ENCODE results near the gene SLC22A23.

Gene SLC22A23

DNA sequence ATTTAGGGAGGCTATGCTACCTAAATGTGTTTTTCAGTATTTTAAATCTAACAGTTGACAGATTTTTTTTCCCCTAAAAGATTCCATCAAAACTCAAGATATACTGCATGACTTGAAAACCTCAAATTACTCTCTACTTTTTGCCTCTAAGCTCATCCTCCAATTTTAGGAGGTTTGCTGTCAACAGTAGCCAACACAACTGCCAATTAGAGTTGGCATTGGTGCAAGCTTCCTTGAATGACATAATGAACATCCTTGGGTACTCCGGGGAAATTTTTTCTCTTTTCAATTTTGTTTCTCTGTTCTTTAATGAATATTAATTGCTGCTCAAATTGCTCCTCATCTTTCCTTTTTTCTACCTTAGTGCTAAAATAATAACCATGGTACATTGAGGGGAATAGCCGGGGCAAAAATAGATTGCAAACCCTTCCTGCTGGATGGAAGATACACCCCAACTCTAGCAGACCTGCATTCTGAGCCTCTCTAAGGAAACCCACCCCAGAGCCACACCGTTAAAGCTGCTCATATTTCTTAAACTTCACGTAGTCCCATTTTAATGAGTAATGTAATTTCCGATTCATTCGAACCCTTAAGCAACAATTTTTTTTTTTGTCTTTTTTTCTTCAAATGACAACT lies 34.3 kb downstream of the SLC22A23 start:
- ChIA-PET CTCF (interaction anchor here (0.7 to 2.6 kb wide), 7 partner anchors 9 to 555 kb away, joined by 3 to 25 read pairs (median 3); no protein-coding TSS in a partner anchor), POLR2A (interaction anchor here (0.8 kb wide), 1 partner anchor 10 kb away, joined by 3 read pairs; no protein-coding TSS in a partner anchor)
- TF ChIP-seq ZNF629 (tag by site-specific recombination; IDR thresholded peaks at IDR 0.05), result peak; percentile 29; the same call in 1 of the 2 replicates
- TF ChIP-seq OSR2 (tag by site-specific recombination; IDR thresholded peaks at IDR 0.05), result peak; percentile 71
- TF ChIP-seq ZFP37 (tag by site-specific recombination; IDR thresholded peaks at IDR 0.05), result no peak
- TF ChIP-seq SP7 (tag by site-specific recombination; IDR thresholded peaks at IDR 0.05), result peak; percentile 90
- 0 out of 2 replicates have a peak, but pooled peaks have one; percentile 14 for TF ChIP-seq ZNF335 (tag by site-specific recombination; conservative IDR thresholded peaks at IDR 0.05)
- Histone ChIP-seq H3K4me1 (ENCODE audit: control insufficient read depth, insufficient read depth, low read length) (peaks cover 33% of the 10 kb centered on the region), H3K27ac (ENCODE audit: extremely low read depth, low read depth, low read length) (no peak overlapping the region), H3K36me3 (ENCODE audit: control insufficient read depth in 2 of 2, insufficient read depth in 1 of 2, low read length in 2 of 2) (no peaks in the 10 kb centered on the region), H3K9me3 (ENCODE audit: control insufficient read depth, insufficient read depth, low read depth, low read length) (no peaks in the 10 kb centered on the region), H3K4me3 (ENCODE audit: low read depth, low read length) (no peak overlapping the region)

- ChIA-PET CTCF (interaction anchor here (0.7 to 2.6 kb wide), 7 partner anchors 9 to 556 kb away, joined by 3 to 25 read pairs (median 3); no protein-coding TSS in a partner anchor), POLR2A (interaction anchor here (0.8 kb wide), 1 partner anchor 11 kb away, joined by 3 read pairs; no protein-coding TSS in a partner anchor)
- no peaks in the 10 kb centered on the region for H3K36me3 ChIP-seq (ENCODE audit: control insufficient read depth in 2 of 2, insufficient read depth in 1 of 2, low read length in 2 of 2)
- peak; percentile 89 for TF ChIP-seq ZNF600 (tag by site-specific recombination; IDR thresholded peaks at IDR 0.05)
- TF ChIP-seq ZEB2 (tag by site-specific recombination; IDR thresholded peaks at IDR 0.05), result no peak
- TF ChIP-seq ZBTB17 (tag by site-specific recombination; IDR thresholded peaks at IDR 0.05), result peak; percentile 33; the same call in 1 of the 2 replicates
- no peak for TF ChIP-seq ZNF555 (tag by site-specific recombination; conservative IDR thresholded peaks at IDR 0.05)
- peak; percentile 34; the same call in 1 of the 2 replicates for TF ChIP-seq ZBTB20 (tag by site-specific recombination; IDR thresholded peaks at IDR 0.05)
- H3K9me3 ChIP-seq (ENCODE audit: control insufficient read depth, insufficient read depth, low read depth, low read length), result no peaks in the 10 kb centered on the region
- H3K4me3 ChIP-seq (ENCODE audit: low read depth, low read length), result no peak overlapping the region
- H3K27ac ChIP-seq (ENCODE audit: extremely low read depth, low read depth, low read length), result no peak overlapping the region
- peaks cover 27% of the 10 kb centered on the region for H3K4me1 ChIP-seq (ENCODE audit: control insufficient read depth, insufficient read depth, low read length)
These were observed 34.9 kb downstream of the SLC22A23 start for GRCh38 chr6:3421791-3422434.

- Histone ChIP-seq H3K9me3 (ENCODE audit: control insufficient read depth, insufficient read depth, low read depth, low read length) (no peaks in the 10 kb centered on the region), H3K36me3 (ENCODE audit: control insufficient read depth in 2 of 2, insufficient read depth in 1 of 2, low read length in 2 of 2) (no peaks in the 10 kb centered on the region), H3K4me1 (ENCODE audit: control insufficient read depth, insufficient read depth, low read length) (peaks cover 21% of the 10 kb centered on the region), H3K4me3 (ENCODE audit: low read depth, low read length) (no peak overlapping the region), H3K27ac (ENCODE audit: extremely low read depth, low read depth, low read length) (no peak overlapping the region)
- TF ChIP-seq, protein P1, sequence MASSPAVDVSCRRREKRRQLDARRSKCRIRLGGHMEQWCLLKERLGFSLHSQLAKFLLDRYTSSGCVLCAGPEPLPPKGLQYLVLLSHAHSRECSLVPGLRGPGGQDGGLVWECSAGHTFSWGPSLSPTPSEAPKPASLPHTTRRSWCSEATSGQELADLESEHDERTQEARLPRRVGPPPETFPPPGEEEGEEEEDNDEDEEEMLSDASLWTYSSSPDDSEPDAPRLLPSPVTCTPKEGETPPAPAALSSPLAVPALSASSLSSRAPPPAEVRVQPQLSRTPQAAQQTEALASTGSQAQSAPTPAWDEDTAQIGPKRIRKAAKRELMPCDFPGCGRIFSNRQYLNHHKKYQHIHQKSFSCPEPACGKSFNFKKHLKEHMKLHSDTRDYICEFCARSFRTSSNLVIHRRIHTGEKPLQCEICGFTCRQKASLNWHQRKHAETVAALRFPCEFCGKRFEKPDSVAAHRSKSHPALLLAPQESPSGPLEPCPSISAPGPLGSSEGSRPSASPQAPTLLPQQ (tag by site-specific recombination; IDR thresholded peaks at IDR 0.05), result no peak
- TF ChIP-seq ZBTB8A (tag by site-specific recombination; IDR thresholded peaks at IDR 0.05), result no peak
- TF ChIP-seq, protein P2, sequence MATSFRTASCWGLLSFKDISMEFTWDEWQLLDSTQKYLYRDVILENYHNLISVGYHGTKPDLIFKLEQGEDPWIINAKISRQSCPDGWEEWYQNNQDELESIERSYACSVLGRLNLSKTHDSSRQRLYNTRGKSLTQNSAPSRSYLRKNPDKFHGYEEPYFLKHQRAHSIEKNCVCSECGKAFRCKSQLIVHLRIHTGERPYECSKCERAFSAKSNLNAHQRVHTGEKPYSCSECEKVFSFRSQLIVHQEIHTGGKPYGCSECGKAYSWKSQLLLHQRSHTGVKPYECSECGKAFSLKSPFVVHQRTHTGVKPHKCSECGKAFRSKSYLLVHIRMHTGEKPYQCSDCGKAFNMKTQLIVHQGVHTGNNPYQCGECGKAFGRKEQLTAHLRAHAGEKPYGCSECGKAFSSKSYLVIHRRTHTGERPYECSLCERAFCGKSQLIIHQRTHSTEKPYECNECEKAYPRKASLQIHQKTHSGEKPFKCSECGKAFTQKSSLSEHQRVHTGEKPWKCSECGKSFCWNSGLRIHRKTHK (tag by site-specific recombination; IDR thresholded peaks at IDR 0.05), result no peak
- no peak for TF ChIP-seq GFI1B (tag by site-specific recombination; IDR thresholded peaks at IDR 0.05)
- TF ChIP-seq ZNF311 (tag by site-specific recombination; IDR thresholded peaks at IDR 0.05; ENCODE audit: borderline replicate concordance), result no peak
- no peak for TF ChIP-seq ZNF791 (tag by site-specific recombination; IDR thresholded peaks at IDR 0.05)
- TF ChIP-seq, protein P3, sequence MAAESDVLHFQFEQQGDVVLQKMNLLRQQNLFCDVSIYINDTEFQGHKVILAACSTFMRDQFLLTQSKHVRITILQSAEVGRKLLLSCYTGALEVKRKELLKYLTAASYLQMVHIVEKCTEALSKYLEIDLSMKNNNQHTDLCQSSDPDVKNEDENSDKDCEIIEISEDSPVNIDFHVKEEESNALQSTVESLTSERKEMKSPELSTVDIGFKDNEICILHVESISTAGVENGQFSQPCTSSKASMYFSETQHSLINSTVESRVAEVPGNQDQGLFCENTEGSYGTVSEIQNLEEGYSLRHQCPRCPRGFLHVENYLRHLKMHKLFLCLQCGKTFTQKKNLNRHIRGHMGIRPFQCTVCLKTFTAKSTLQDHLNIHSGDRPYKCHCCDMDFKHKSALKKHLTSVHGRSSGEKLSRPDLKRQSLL (tag by site-specific recombination; IDR thresholded peaks at IDR 0.05), result no peak
- TF ChIP-seq IKZF3 (tag by site-specific recombination; IDR thresholded peaks at IDR 0.05), result no peak
- no peak for TF ChIP-seq ZNF239 (tag by site-specific recombination; IDR thresholded peaks at IDR 0.05)
- TF ChIP-seq ZNF426 (tag by site-specific recombination; IDR thresholded peaks at IDR 0.05), result no peak
- CTCF ChIA-PET, result interaction anchor here (0.7 to 2.6 kb wide), 5 partner anchors 8 to 362 kb away, joined by 3 to 25 read pairs (median 5); no protein-coding TSS in a partner anchor
- POLR2A ChIA-PET, result no interaction called here
These were observed 35.7 kb downstream of the SLC22A23 start for GRCh38 chr6:3421143-3421542.
